BE2C (cell line): ENCODE results near the gene ANO2.

Experiments used
- DNase-seq: peaks from one replicate; pipeline ENCODE4 v3.0.0-alpha.2; 2020
- H3K27me3 ChIP-seq: fragments of 250-450 bp; sonication (Bioruptor Pico); 2 replicates; pipeline ENCODE4 v1.5.1; 2020; ENCODE audit warnings: mild to moderate bottlenecking
- H3K36me3 ChIP-seq: fragments of 250-450 bp; sonication (Bioruptor Pico); 2 replicates; pipeline ENCODE4 v1.5.1; 2020; ENCODE audit warnings: mild to moderate bottlenecking
- H3K4me1 ChIP-seq: fragments of 250-450 bp; sonication (Bioruptor Pico); 2 replicates; pipeline ENCODE4 v1.5.1; 2020
- H3K4me3 ChIP-seq: 2 replicates; pipeline ENCODE4 v1.5.1; 2011; ENCODE audit warnings: low read depth, low read length
- H3K9me3 ChIP-seq: fragments of 250-450 bp; sonication (Bioruptor Pico); 2 replicates; pipeline ENCODE4 v1.5.1; 2020
- CTCF ChIP-seq: IDR thresholded peaks from 2 replicates; pipeline ENCODE4 v1.5.1; 2012; ENCODE audit warnings: mild to moderate bottlenecking, low read depth, low read length

Gene ANO2

GRCh38 chr12:5912011-5912410 lies 33.0 kb downstream of the ANO2 start:
- Histone ChIP-seq H3K36me3 (no peaks in the 10 kb centered on the region), H3K4me3 (no peak overlapping the region), H3K9me3 (no peaks in the 10 kb centered on the region), H3K27me3 (peaks cover 56% of the 10 kb centered on the region), H3K4me1 (0 out of 2 replicates have a peak, but pooled peaks cover 2% of the 10 kb centered on the region)
- no peak for DNase-seq
- no peak for TF ChIP-seq CTCF

GRCh38 chr12:5910790-5911548 lies 34.1 kb downstream of the ANO2 start:
- Histone ChIP-seq H3K4me1 (0 out of 2 replicates have a peak, but pooled peaks cover 2% of the 10 kb centered on the region), H3K27me3 (peaks cover 58% of the 10 kb centered on the region), H3K9me3 (no peaks in the 10 kb centered on the region), H3K36me3 (no peaks in the 10 kb centered on the region), H3K4me3 (no peak overlapping the region)
- no peak for DNase-seq
- TF ChIP-seq CTCF: no peak

GRCh38 chr12:5909560-5909959 lies 35.5 kb downstream of the ANO2 start:
- DNase-seq: no peak
- no peaks in the 10 kb centered on the region for H3K36me3 ChIP-seq
- 0 out of 2 replicates have a peak, but pooled peaks cover 2% of the 10 kb centered on the region for H3K4me1 ChIP-seq
- peaks cover 54% of the 10 kb centered on the region for H3K27me3 ChIP-seq
- H3K4me3 ChIP-seq: no peak overlapping the region
- no peaks in the 10 kb centered on the region for H3K9me3 ChIP-seq
- TF ChIP-seq CTCF: no peak

GRCh38 chr12:5908251-5908650 lies 36.8 kb downstream of the ANO2 start:
- no peak for DNase-seq
- no peaks in the 10 kb centered on the region for H3K36me3 ChIP-seq

GRCh38 chr12:5907807-5908206 lies 37.3 kb downstream of the ANO2 start:
- Histone ChIP-seq H3K9me3 (no peaks in the 10 kb centered on the region), H3K27me3 (peaks cover 38% of the 10 kb centered on the region), H3K4me1 (0 out of 2 replicates have a peak, but pooled peaks cover 2% of the 10 kb centered on the region), H3K4me3 (no peak overlapping the region), H3K36me3 (no peaks in the 10 kb centered on the region)
- TF ChIP-seq CTCF: no peak
- no peak for DNase-seq

More at GRCh38 chr12:5908251-5908650, 36.8 kb downstream of the ANO2 start:
- H3K9me3 ChIP-seq: no peaks in the 10 kb centered on the region
- 0 out of 2 replicates have a peak, but pooled peaks cover 2% of the 10 kb centered on the region for H3K4me1 ChIP-seq
- peaks cover 41% of the 10 kb centered on the region for H3K27me3 ChIP-seq
- TF ChIP-seq CTCF: no peak
- no peak overlapping the region for H3K4me3 ChIP-seq

- Histone ChIP-seq H3K36me3 (no peaks in the 10 kb centered on the region), H3K9me3 (no peaks in the 10 kb centered on the region), H3K4me1 (no peaks in the 10 kb centered on the region), H3K27me3 (peaks cover 30% of the 10 kb centered on the region), H3K4me3 (no peak overlapping the region)
- no peak for DNase-seq
- TF ChIP-seq CTCF: no peak
These were observed 39.3 kb downstream of the ANO2 start for GRCh38 chr12:5905757-5906156.
